Common myeloid progenitor, CD34-positive (primary cell): Measurements from ENCODE around the gene BMP4.
A peak's percentile ranks its signal among the peaks of the same experiment; 100 is the strongest.

Experiments
- CTCF ChIA-PET: fragments of 350-600 bp; sonication (Branson Sonifier 250); formaldehyde crosslinking; loops from one replicate; lab custom pipeline; 2021; ENCODE audit warnings: antibody characterized with exemption; lab: Charles Lee
- POLR2A ChIA-PET: fragments of 350-600 bp; sonication (Branson Sonifier 250); formaldehyde crosslinking; loops from one replicate; lab custom pipeline; 2021; ENCODE audit warnings: antibody characterized with exemption; lab: Charles Lee
- DNase-seq, 3 donors: peaks; one replicate each; pipeline versions ENCODE4 v3.0.0 to v3.0.0-alpha.2; 2013
- H3K27ac ChIP-seq, 2 experiments: 1 replicate in 1 of 2; 2 replicates in 1 of 2; pipeline ENCODE4 v1.7.0; 2013; ENCODE audit warnings: inconsistent platforms in 2 of 2, low read length in 2 of 2, mild to moderate bottlenecking in 2 of 2, low read depth in 1 of 2, moderate library complexity in 1 of 2; ENCODE audit not compliant: severe bottlenecking in 2 of 2, insufficient read depth in 1 of 2, poor library complexity in 1 of 2
- H3K27me3 ChIP-seq, 5 experiments: replicated peaks in 2 of 5; 1 replicate in 3 of 5; 2 replicates in 2 of 5; pipeline versions ENCODE4 v1.6.1 to v1.7.0; 2013; ENCODE audit warnings: low read length in 4 of 5, mild to moderate bottlenecking in 2 of 5, moderate library complexity in 2 of 5, inconsistent platforms in 1 of 5; ENCODE audit not compliant: insufficient read depth in 5 of 5, control insufficient read depth in 4 of 5
- H3K36me3 ChIP-seq, 4 experiments: 1 replicate in 2 of 4; 2 replicates in 2 of 4; pipeline versions ENCODE4 v1.6.1 to v1.7.0; 2013; ENCODE audit warnings: low read length in 3 of 4, control low read depth in 1 of 4, mild to moderate bottlenecking in 1 of 4; ENCODE audit not compliant: control insufficient read depth in 4 of 4, insufficient read depth in 4 of 4
- H3K4me1 ChIP-seq, 4 experiments: 1 replicate in 3 of 4; 2 replicates in 1 of 4; pipeline versions ENCODE4 v1.6.1 to v1.7.1; 2013; ENCODE audit warnings: low read length in 3 of 4, mild to moderate bottlenecking in 3 of 4, control low read depth in 1 of 4, inconsistent platforms in 1 of 4, moderate library complexity in 1 of 4; ENCODE audit not compliant: control insufficient read depth in 4 of 4, insufficient read depth in 4 of 4; ENCODE audit errors: control extremely low read depth in 1 of 4
- H3K4me3 ChIP-seq, 7 experiments: 1 replicate in 4 of 7; 2 replicates in 3 of 7; pipeline versions ENCODE4 v1.5.1 to v1.7.0; 2013; ENCODE audit warnings: mild to moderate bottlenecking in 7 of 7, low read length in 6 of 7, moderate library complexity in 6 of 7, inconsistent platforms in 2 of 7, low read depth in 2 of 7, control low read depth in 1 of 7; ENCODE audit not compliant: insufficient read depth in 4 of 7, control insufficient read depth in 1 of 7; ENCODE audit errors: extremely low read depth in 1 of 7
- H3K9me3 ChIP-seq, 5 experiments: 1 replicate in 4 of 5; 2 replicates in 1 of 5; pipeline versions ENCODE4 v1.6.1 to v1.7.1; 2013; ENCODE audit warnings: low read length in 4 of 5, mild to moderate bottlenecking in 2 of 5, inconsistent platforms in 1 of 5, low read depth in 1 of 5, moderate library complexity in 1 of 5; ENCODE audit not compliant: control insufficient read depth in 4 of 5, insufficient read depth in 2 of 5; ENCODE audit errors: control extremely low read depth in 1 of 5
- WGBS: methylation state at CpG from one replicate; pipeline ENCODE4 v1.1.5; 2013; ENCODE audit not compliant: insufficient coverage; 5-methylcytosine and 5-hydroxymethylcytosine counted together

BMP4 gene

DNA sequence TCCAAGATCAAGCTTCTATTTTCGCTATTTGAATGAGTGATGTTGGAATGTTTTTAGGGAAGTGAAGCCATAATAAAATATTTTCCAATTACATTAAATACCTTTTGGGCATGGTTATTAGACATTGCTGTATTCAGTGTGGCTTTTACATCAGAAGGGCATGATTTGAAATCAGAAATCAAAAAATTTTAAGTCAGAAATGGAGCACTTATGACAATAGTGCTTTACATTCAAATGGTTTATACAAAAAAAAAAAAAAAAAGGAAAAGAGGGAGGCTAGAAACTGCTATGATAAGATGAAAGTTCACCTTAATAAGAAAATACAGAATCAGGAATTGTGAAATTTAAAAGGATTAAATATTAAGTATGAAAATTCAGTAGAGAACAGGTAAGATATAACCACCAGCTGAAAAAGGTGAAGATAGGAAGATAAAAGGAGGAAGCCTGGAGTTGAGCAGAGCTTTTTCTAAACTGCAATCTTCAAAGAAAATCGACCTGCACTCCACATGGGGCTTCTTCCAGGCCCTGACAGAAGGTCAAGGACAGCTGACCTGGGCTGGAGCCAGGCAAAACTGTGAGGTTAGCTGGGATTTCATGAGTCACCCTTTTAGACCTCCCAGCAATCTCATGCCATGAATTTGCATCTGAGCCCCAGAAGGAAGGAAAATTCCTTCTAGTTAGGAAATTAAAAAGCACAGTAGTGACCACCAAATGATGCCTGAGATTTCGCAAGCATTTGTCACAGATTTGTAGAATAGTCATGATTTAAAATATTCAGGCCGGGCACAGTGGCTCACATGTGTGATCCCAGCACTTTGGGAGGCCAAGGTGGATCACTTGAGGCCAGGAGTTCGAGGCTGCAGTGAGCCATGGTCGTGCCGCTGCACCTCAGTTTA, 23.4 kb upstream of the BMP4 start:
- POLR2A ChIA-PET, result no interaction called here
- H3K4me1 ChIP-seq, result no peaks in the 10 kb centered on the region
- CTCF ChIA-PET, result no interaction called here
- no peaks in the 10 kb centered on the region for H3K36me3 ChIP-seq
- 76% methylated on average over 3 of the region's 7 CpGs for WGBS
- no peak overlapping the region for H3K4me3 ChIP-seq
- no peak for DNase-seq
- no peak overlapping the region for H3K27ac ChIP-seq
- H3K27me3 ChIP-seq, result peaks cover 0 to 11% (median 0%) of the 10 kb centered on the region in 5 experiments
- peaks cover 0 to 6% (median 4%) of the 10 kb centered on the region in 5 experiments for H3K9me3 ChIP-seq

DNA sequence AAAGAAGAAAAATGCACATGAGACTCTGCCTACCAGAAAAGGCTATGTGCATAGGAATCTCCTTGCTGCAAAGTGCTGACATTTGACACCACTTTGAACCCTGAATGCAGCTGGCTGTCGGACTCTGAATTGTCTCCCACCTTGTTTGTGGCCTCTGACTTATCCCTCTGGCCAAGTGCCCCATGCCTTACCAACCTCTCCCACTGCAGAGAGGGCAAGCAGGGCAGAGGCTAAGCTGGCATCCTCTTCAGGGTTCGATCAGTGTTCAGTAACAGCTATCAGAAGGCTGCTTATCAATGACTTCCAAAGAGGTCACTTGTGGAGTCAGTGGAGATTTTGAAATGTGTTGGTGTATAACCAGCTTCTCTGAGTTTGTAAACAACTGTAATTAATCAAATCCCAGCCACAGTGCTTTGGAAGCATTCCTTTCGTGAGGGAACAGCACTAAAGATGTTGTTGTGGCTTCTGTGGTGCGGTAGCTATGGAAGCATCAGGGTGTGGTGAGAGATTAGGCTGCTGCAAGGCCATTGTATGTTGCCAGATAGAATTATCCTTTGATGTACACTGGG, 22.6 kb upstream of the BMP4 start:
- POLR2A ChIA-PET, result interaction anchor here (0.6 kb wide), 1 partner anchor 65 kb away, joined by 3 read pairs; no protein-coding TSS in a partner anchor
- Histone ChIP-seq H3K27me3 (peaks cover 0 to 13% (median 2%) of the 10 kb centered on the region in 5 experiments), H3K27ac (no peak overlapping the region), H3K9me3 (peaks cover 0 to under 1% (median 0%) of the 10 kb centered on the region in 5 experiments), H3K36me3 (no peaks in the 10 kb centered on the region), H3K4me3 (no peak overlapping the region), H3K4me1 (no peaks in the 10 kb centered on the region)
- peak in 2 of 3 donors; percentile 25 to 30 for DNase-seq
- CTCF ChIA-PET, result interaction anchor here (1.0 kb wide), 1 partner anchor 26 kb away, joined by 3 read pairs; no protein-coding TSS in a partner anchor
- WGBS, result 75% methylated on average over 3 of the region's 4 CpGs

DNA sequence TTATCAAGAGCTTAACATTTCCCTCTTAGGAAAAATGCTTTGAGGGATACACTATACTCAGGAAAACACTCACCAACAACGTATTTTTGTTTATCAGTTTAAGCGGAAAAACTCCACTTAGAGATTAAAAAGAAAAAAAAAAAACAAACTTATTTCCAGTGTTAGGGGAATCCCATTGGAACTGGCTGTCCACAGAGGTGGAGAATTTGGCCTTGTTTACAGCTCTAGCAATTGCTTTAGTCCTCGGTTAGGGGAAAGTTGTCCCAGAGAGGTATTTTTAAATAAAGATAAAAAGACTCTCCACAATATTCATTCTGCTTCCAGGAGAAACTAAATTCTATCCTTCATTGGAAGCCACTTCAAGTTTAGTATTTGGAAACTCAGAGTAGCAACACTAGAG, 21.6 kb upstream of the BMP4 start:
- H3K27me3 ChIP-seq, result peaks cover 0 to 14% (median 3%) of the 10 kb centered on the region in 5 experiments
- POLR2A ChIA-PET, result interaction anchor here (0.6 to 0.7 kb wide), 2 partner anchors 64 to 280 kb away, joined by 3 read pairs; no protein-coding TSS in a partner anchor
- H3K9me3 ChIP-seq, result no peaks in the 10 kb centered on the region
- CTCF ChIA-PET, result interaction anchor here (1.0 kb wide), 1 partner anchor 25 kb away, joined by 3 read pairs; no protein-coding TSS in a partner anchor
- no peaks in the 10 kb centered on the region for H3K36me3 ChIP-seq
- no peak overlapping the region for H3K27ac ChIP-seq
- H3K4me1 ChIP-seq, result no peaks in the 10 kb centered on the region
- H3K4me3 ChIP-seq, result no peak overlapping the region
- DNase-seq, result no peak
- WGBS, result 100% methylated on average over 2 of the region's 3 CpGs

DNA sequence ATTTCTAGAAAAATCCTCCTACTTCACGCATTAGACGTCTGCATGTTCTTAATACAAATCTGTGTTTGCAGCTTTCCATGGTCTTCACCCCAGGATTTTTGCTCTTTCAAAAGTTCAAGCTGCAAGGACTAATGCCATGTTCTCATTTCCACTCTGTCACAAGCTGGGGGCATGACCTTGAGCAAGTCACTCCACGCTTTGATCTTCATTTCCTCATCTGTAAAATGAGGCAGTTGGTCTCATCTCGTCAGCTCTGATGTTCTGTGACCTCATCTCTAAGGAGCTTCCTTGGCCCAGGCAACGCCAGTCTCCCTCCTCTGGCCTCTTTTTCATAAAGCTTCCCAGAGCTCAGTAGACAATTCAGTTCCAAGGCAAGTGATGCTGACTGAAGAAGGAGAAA, 18.8 kb upstream of the BMP4 start:
- ChIA-PET POLR2A (no interaction called here), CTCF (interaction anchor here (0.8 kb wide), 1 partner anchor 13 kb away, joined by 4 read pairs; no protein-coding TSS in a partner anchor)
- no peak overlapping the region for H3K27ac ChIP-seq
- 77% methylated on average over 5 of the region's 5 CpGs for WGBS
- H3K4me1 ChIP-seq, result no peaks in the 10 kb centered on the region
- DNase-seq, result no peak
- H3K36me3 ChIP-seq, result no peaks in the 10 kb centered on the region
- no peak overlapping the region for H3K4me3 ChIP-seq
- H3K9me3 ChIP-seq, result no peaks in the 10 kb centered on the region
- H3K27me3 ChIP-seq, result peaks cover 0 to 22% (median 4%) of the 10 kb centered on the region in 5 experiments

DNA sequence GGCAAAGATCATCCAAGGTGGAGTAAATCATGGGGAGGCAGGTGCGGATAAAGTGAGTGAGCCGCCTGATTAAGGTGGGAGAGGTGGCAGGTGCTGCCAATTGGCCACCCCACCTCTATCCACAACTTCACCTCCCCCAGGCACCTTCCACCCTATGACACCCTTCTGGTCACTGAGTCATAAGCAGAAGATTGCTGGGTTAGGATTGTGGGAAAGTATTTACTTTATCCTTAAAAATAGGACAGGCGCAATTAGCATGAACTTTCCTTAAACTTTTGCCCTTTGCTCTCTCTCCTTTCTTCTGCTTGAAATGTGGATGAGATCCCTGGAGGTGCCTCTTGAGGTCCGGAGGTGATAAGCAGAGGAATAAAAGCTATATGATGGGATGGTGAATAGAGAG, 14.9 kb upstream of the BMP4 start:
- DNase-seq, result no peak
- H3K4me1 ChIP-seq, result no peaks in the 10 kb centered on the region
- H3K4me3 ChIP-seq, result no peak overlapping the region
- CTCF ChIA-PET, result no interaction called here
- H3K9me3 ChIP-seq, result no peaks in the 10 kb centered on the region
- no peaks in the 10 kb centered on the region for H3K36me3 ChIP-seq
- no CpG with 5 or more reads among the region's 4 CpGs for WGBS
- POLR2A ChIA-PET, result no interaction called here
- H3K27me3 ChIP-seq, result peaks cover 2 to 22% (median 5%) of the 10 kb centered on the region in 5 experiments
- H3K27ac ChIP-seq, result no peak overlapping the region

DNA sequence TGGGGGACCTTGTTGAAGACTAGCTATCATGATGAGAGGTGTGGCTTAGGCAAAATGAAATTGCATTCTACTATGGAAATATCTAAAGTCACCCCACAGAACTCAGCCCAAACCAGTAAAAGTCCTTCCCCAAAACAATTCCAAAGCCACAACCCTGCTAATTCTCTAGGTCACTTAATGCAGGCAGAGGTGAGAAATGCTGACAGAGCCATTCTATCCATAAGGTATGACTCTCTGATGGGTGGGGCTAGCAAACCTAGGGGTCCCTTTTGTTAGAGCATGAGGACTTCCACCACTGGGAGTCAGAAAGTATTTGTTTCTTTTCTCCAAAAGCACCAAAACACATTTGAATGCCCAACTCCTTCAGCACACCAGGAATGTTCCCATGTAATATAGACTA, 12.7 kb upstream of the BMP4 start:
- DNase-seq, result no peak
- no peak overlapping the region for H3K27ac ChIP-seq
- H3K4me1 ChIP-seq, result no peaks in the 10 kb centered on the region
- H3K36me3 ChIP-seq, result no peaks in the 10 kb centered on the region
- H3K9me3 ChIP-seq, result no peaks in the 10 kb centered on the region
- ChIA-PET POLR2A (no interaction called here), CTCF (no interaction called here)
- peaks cover 6 to 36% (median 12%) of the 10 kb centered on the region in 5 experiments for H3K27me3 ChIP-seq
- H3K4me3 ChIP-seq, result no peak overlapping the region

DNA sequence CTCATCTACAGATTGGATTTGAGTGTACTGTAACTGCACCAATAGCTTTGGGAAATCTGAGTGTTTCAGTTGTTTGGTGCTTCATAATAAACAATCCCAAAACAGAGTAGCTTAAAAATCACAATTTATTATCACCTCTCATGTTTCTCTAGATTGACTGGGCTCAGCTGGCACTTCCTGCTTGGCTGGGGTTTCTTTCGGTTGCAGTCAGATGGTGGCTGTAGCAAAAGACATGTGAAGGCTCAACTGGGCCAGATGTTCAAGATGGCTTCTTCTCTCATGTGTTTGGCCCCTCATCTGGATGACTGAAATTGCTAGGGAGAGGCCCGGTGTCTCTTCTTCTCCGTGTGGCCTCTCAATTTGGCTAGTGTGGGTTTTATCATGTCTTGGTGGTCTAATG, 12.1 kb upstream of the BMP4 start:
- DNase-seq, result no peak
- 85% methylated on average over 2 of the region's 3 CpGs for WGBS
- no peak overlapping the region for H3K4me3 ChIP-seq
- peaks cover 0 to 3% (median 0%) of the 10 kb centered on the region in 4 experiments for H3K4me1 ChIP-seq
- no peak overlapping the region for H3K27ac ChIP-seq
- H3K27me3 ChIP-seq, result peaks cover 11 to 39% (median 16%) of the 10 kb centered on the region in 5 experiments
- no peaks in the 10 kb centered on the region for H3K36me3 ChIP-seq
- H3K9me3 ChIP-seq, result no peaks in the 10 kb centered on the region
- ChIA-PET CTCF (no interaction called here), POLR2A (no interaction called here)
